ENCODE results near the gene CASQ1. TPM values are rescaled to one million over a fixed set of nuclear protein-coding genes. Genes with fewer than 3 reads are reported as not detected.

Gene CASQ1
- total and polyA plus RNA-seq, 2 donors (not counting 3 experiments of a cell fraction or from before 2014, with no cell fraction given) = not detected

GRCh38 chr1:160169553-160170399 lies 20.6 kb upstream of the CASQ1 start:
- DNase-seq (ENCODE audit: low read depth, low spot score) (no peak), FAIRE-seq (no peak)
- Histone ChIP-seq H3K79me2 (ENCODE audit: control insufficient read depth, insufficient read depth, low read length) (no peaks in the 10 kb centered on the region), H3K27ac (ENCODE audit: insufficient read depth, low read depth, low read length) (no peak overlapping the region), H3K4me3 (replicated peaks in 1 of 3; ENCODE audit: insufficient read depth in 1 of 3, low read depth in 1 of 3, low read length in 3 of 3) (no peak overlapping the region), H3K9me3 (replicated peaks; ENCODE audit: control insufficient read depth, insufficient read depth, low read length) (no peaks in the 10 kb centered on the region), H3K9ac (replicated peaks; ENCODE audit: extremely low read depth, insufficient read depth, low read length) (no peak overlapping the region), H3K27me3 (ENCODE audit: control insufficient read depth in 2 of 2, insufficient read depth in 2 of 2, low read length in 2 of 2) (peaks cover 7 to 17% of the 10 kb centered on the region in 2 experiments), H3K9me1 (replicated peaks; ENCODE audit: control insufficient read depth, extremely low read depth, insufficient read depth, low read length) (no peaks in the 10 kb centered on the region), H4K20me1 (replicated peaks; ENCODE audit: control insufficient read depth, extremely low read depth, insufficient read depth, low read length) (no peaks in the 10 kb centered on the region), H2AFZ (ENCODE audit: low read depth, low read length) (no peak overlapping the region), H3K36me3 (ENCODE audit: control insufficient read depth in 2 of 2, extremely low read depth in 1 of 2, insufficient read depth in 2 of 2, low read length in 2 of 2) (no peaks in the 10 kb centered on the region), H3K4me2 (ENCODE audit: insufficient read depth, low read length) (no peak overlapping the region), H3K4me1 (ENCODE audit: control insufficient read depth, extremely low read depth, insufficient read depth, low read length) (no peaks in the 10 kb centered on the region)
- ChIA-PET CTCF (interaction anchor here (0.7 to 1.7 kb wide), 4 partner anchors 24 to 122 kb away, joined by 3 to 5 read pairs (median 5); no protein-coding TSS in a partner anchor), POLR2A (no interaction called here)
- BruUV-seq (replicated peaks) = no TSS peak
- dilution Hi-C loops (cut with MboI; ENCODE audit: extremely low pct_ligation_motif_present, low sequenced_read_pairs) = no loop called here
- TF ChIP-seq MAX (IDR thresholded peaks at IDR 0.05; ENCODE audit: insufficient read depth, insufficient read length) (no peak), MYC (IDR thresholded peaks at IDR 0.05; ENCODE audit: low read depth, low read length) (no peak), JUN (IDR thresholded peaks at IDR 0.05; ENCODE audit: borderline replicate concordance, insufficient read depth, insufficient read length, low read depth) (no peak), EZH2 (IDR thresholded peaks at IDR 0.05; ENCODE audit: borderline replicate concordance, low read depth, low read length, severe bottlenecking) (no peak)
- intact Hi-C loops (cut with micrococcal nuclease) = no loop called here

- no peak overlapping the region for H2AFZ ChIP-seq (ENCODE audit: low read depth, low read length)
- H3K9ac ChIP-seq (replicated peaks; ENCODE audit: extremely low read depth, insufficient read depth, low read length) = no peak overlapping the region
- H3K27ac ChIP-seq (ENCODE audit: insufficient read depth, low read depth, low read length) = no peak overlapping the region
- CTCF ChIA-PET = interaction anchor here (1.2 to 1.7 kb wide), 2 partner anchors 22 to 81 kb away, joined by 3 to 5 read pairs (median 4); no protein-coding TSS in a partner anchor
- no peaks in the 10 kb centered on the region for H3K79me2 ChIP-seq (ENCODE audit: control insufficient read depth, insufficient read depth, low read length)
- no peaks in the 10 kb centered on the region for H3K36me3 ChIP-seq (ENCODE audit: control insufficient read depth in 2 of 2, extremely low read depth in 1 of 2, insufficient read depth in 2 of 2, low read length in 2 of 2)
- no peak overlapping the region for H3K4me2 ChIP-seq (ENCODE audit: insufficient read depth, low read length)
- peaks cover 7 to 17% of the 10 kb centered on the region in 2 experiments for H3K27me3 ChIP-seq (ENCODE audit: control insufficient read depth in 2 of 2, insufficient read depth in 2 of 2, low read length in 2 of 2)
- no peaks in the 10 kb centered on the region for H3K9me1 ChIP-seq (replicated peaks; ENCODE audit: control insufficient read depth, extremely low read depth, insufficient read depth, low read length)
- FAIRE-seq = no peak
- POLR2A ChIA-PET = no interaction called here
- H3K9me3 ChIP-seq (replicated peaks; ENCODE audit: control insufficient read depth, insufficient read depth, low read length) = no peaks in the 10 kb centered on the region
- no peak for TF ChIP-seq POLR2A (IDR thresholded peaks at IDR 0.05; ENCODE audit: low read depth, low read length)
- TF ChIP-seq GATA2 (IDR thresholded peaks at IDR 0.05; ENCODE audit: insufficient read depth, insufficient read length, low read depth, low read length) = no peak
- TF ChIP-seq JUN (IDR thresholded peaks at IDR 0.05; ENCODE audit: borderline replicate concordance, insufficient read depth, insufficient read length, low read depth) = no peak
- TF ChIP-seq CTCF (IDR thresholded peaks at IDR 0.05; ENCODE audit: extremely low read depth in 1 of 2, insufficient read depth in 1 of 2, low read depth in 1 of 2, low read length in 2 of 2) = no peak
- TF ChIP-seq MAX (IDR thresholded peaks at IDR 0.05; ENCODE audit: insufficient read depth, insufficient read length) = no peak
- TF ChIP-seq EZH2 (IDR thresholded peaks at IDR 0.05; ENCODE audit: borderline replicate concordance, low read depth, low read length, severe bottlenecking) = no peak
- no peak for TF ChIP-seq MYC (IDR thresholded peaks at IDR 0.05; ENCODE audit: low read depth, low read length)
- TF ChIP-seq POLR2AphosphoS5 (IDR thresholded peaks at IDR 0.05; ENCODE audit: insufficient read depth, low read depth, low read length) = no peak
- no peak for TF ChIP-seq FOS (IDR thresholded peaks at IDR 0.05; ENCODE audit: borderline replicate concordance, insufficient read depth, low read length)
- H4K20me1 ChIP-seq (replicated peaks; ENCODE audit: control insufficient read depth, extremely low read depth, insufficient read depth, low read length) = no peaks in the 10 kb centered on the region
- no peak for DNase-seq (ENCODE audit: low read depth, low spot score)
- no TSS peak for BruUV-seq (replicated peaks)
- dilution Hi-C loops (cut with MboI; ENCODE audit: extremely low pct_ligation_motif_present, low sequenced_read_pairs) = no loop called here
- no peak overlapping the region for H3K4me3 ChIP-seq (replicated peaks in 1 of 3; ENCODE audit: insufficient read depth in 1 of 3, low read depth in 1 of 3, low read length in 3 of 3)
- no peaks in the 10 kb centered on the region for H3K4me1 ChIP-seq (ENCODE audit: control insufficient read depth, extremely low read depth, insufficient read depth, low read length)
- intact Hi-C loops (cut with micrococcal nuclease) = no loop called here
These were observed 19.0 kb upstream of the CASQ1 start for GRCh38 chr1:160171354-160171753.
